ACC112 (cell line): Measurements from ENCODE around the gene FCHSD2.
A peak's percentile ranks its signal among the peaks of the same experiment; 100 is the strongest.

Experiments
- H2AFZ ChIP-seq: fragments of 200-600 bp; sonication (generic); one replicate; pipeline ENCODE4 v1.6.0; 2017; ENCODE audit warnings: antibody characterized with exemption, low read length; ENCODE audit not compliant: unreplicated experiment
- H3K27ac ChIP-seq: fragments of 200-600 bp; sonication (generic); 2 replicates; pipeline ENCODE4 v1.5.1; 2014; ENCODE audit warnings: low read depth, mild to moderate bottlenecking, antibody characterized with exemption, low read length, moderate library complexity
- H3K27me3 ChIP-seq: fragments of 200-600 bp; sonication (generic); 2 replicates; pipeline ENCODE4 v1.6.1; 2014; ENCODE audit warnings: mild to moderate bottlenecking, antibody characterized with exemption, low read length, moderate library complexity, mixed read lengths; ENCODE audit not compliant: insufficient read depth
- H3K36me3 ChIP-seq: fragments of 200-600 bp; sonication (generic); 2 replicates; pipeline ENCODE4 v1.6.1; 2016; ENCODE audit warnings: mild to moderate bottlenecking, antibody characterized with exemption, low read length, moderate library complexity, mixed read lengths; ENCODE audit not compliant: insufficient read depth
- H3K4me1 ChIP-seq: fragments of 200-600 bp; sonication (generic); one replicate; pipeline ENCODE4 v1.6.1; 2016; ENCODE audit warnings: low read length, mixed read lengths; ENCODE audit not compliant: insufficient read depth, unreplicated experiment, control insufficient read depth
- H3K4me3 ChIP-seq: fragments of 200-600 bp; sonication (generic); 2 replicates; pipeline ENCODE4 v1.5.1; 2014; ENCODE audit warnings: mild to moderate bottlenecking, low read depth, low read length
- H3K79me2 ChIP-seq: fragments of 200-600 bp; sonication (generic); one replicate; pipeline ENCODE4 v1.6.0; 2016; ENCODE audit warnings: low read length; ENCODE audit not compliant: control insufficient read depth, unreplicated experiment, insufficient read depth

FCHSD2 gene

DNA sequence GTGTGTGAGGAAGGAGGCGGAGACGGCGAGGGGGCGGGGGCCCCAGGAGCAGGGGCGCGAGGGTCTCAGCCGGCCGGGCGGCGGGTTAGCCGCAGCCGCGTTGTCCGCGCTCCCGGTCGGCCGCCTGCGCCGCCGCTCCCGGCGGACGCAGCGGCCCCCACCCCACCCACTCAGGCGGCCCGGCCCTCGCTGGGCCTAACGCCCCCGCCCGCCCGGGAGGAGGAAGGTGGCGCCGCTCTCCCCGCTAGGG is at the start of gene FCHSD2:
Gene FCHSD2 (minus strand): TSS at position 191 of the 250 bp plus-strand sequence. CDS start 441 bp downstream, outside the sequence.
- H2AFZ ChIP-seq: peak within 1 kb of the TSS; percentile 81
- peak within 1 kb of the TSS; percentile 66 for H3K27ac ChIP-seq
- H3K4me3 ChIP-seq: peak within 1 kb of the TSS; percentile 84
- no peaks in the 10 kb centered on the region for H3K27me3 ChIP-seq
- H3K36me3 ChIP-seq: no peaks in the 10 kb centered on the region
- peaks cover 12% of the 10 kb centered on the region for H3K4me1 ChIP-seq
- peaks cover 27% of the 10 kb centered on the region for H3K79me2 ChIP-seq

DNA sequence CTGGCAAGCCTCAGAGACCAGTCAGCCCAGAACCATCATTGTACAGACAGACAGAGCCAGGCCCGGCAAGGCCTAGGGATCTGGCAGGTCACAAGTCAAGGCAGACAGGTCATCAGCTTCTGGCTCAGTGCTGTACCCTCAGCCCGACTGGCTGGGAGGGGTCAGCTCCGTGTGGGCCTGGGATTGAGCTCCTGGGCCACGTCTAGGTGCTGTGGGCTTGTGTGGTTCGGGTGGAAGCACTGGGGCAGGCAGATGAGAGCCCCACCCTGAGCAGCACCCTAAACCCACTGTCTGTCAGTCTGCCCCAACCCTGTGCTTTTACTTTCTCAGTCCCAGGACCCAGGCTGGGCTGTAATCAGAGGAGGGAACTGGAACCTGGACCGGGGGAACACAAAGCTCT is 49.0 kb upstream of the FCHSD2 start:
- no peak overlapping the region for H2AFZ ChIP-seq

DNA sequence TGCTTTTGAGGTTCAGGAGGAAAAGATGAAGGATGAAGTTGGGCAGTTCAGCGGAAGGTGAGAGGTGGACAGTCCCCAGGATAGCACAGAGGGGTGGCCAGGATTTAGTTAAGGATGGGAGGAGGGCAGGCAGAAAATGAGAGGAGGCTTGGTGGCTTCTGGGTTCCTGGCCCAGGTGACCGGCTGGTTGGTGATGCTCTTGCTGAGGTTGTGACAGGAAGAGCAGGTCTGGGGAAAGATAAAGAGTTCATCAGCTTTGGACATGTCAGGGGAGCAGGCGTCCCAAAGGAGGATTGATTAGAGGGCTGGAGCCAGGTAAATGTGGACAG is 48.4 kb upstream of the FCHSD2 start:
- H3K79me2 ChIP-seq: no peaks in the 10 kb centered on the region
- H3K4me1 ChIP-seq: peaks cover 41% of the 10 kb centered on the region
- no peak overlapping the region for H3K27ac ChIP-seq
- no peak overlapping the region for H3K4me3 ChIP-seq
- no peaks in the 10 kb centered on the region for H3K27me3 ChIP-seq
- no peak overlapping the region for H2AFZ ChIP-seq
- no peaks in the 10 kb centered on the region for H3K36me3 ChIP-seq

More for the DNA sequence above, 49.0 kb upstream of the FCHSD2 start:
- Histone ChIP-seq H3K27me3 (no peaks in the 10 kb centered on the region), H3K4me1 (peaks cover 38% of the 10 kb centered on the region), H3K4me3 (no peak overlapping the region), H3K27ac (no peak overlapping the region), H3K36me3 (no peaks in the 10 kb centered on the region), H3K79me2 (no peaks in the 10 kb centered on the region)

DNA sequence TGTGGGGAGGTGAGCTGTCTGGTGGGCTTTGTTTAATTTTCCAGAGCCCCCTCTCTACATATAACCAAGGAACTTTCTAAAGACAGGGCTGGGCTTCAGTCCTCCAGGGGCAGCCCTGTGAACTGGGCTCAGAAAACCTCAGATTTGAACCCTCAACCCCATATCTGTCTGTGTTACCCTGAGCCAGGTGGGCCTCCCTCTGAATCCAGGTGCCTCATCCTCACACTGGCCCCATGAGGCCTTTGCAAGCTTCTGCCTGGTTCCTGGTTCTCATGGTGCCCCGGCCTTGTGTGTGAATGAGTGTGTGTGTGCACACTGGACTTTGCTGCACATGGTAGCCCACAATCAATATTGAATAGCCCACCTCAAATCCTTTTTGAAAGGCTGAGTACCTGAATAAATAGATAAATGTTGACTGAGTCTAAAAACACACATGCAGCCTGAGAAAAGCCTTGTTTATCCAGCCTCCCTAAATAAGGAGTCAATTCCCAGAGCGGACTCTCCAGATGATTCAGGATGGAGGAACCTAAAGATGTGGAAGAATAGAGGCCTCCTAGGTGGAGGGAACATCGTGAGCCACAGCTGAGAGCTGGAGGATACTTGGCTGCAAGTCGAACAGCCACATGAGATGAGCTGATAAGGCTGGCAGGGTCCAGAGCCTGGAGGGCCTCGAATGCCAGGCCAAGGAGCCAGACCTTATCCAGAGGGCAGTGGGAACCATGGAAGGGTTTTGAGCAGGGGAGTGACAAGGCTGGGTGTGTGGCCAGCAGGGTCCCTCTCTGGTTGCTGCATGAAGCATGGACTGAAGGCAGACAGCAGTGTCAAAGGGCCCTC is 47.8 kb upstream of the FCHSD2 start:
- H3K79me2 ChIP-seq: no peaks in the 10 kb centered on the region
- no peak overlapping the region for H2AFZ ChIP-seq
- H3K27ac ChIP-seq: no peak overlapping the region
- no peak overlapping the region for H3K4me3 ChIP-seq
- peaks cover 41% of the 10 kb centered on the region for H3K4me1 ChIP-seq
- no peaks in the 10 kb centered on the region for H3K36me3 ChIP-seq
- H3K27me3 ChIP-seq: no peaks in the 10 kb centered on the region

DNA sequence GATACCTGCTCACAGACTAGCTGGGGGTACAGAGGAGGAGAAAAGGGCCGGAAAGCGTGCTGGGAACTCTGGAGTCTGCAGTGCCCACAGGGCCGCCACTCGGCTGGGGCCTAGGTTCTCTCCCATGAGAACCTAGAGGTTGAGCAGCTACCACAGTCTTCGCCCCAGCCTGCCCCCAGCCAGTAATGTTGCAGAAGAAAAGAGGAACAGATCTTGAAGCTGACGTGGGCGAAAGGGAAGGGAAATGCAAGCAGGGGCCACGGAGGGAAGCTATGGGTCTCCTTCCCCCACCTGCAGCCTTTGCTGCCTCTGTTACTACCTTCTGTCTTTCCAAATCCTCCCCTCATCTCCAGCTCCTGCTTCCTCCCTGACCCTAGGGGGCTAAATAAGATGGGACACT is 47.2 kb upstream of the FCHSD2 start:
- Histone ChIP-seq H3K79me2 (no peaks in the 10 kb centered on the region), H2AFZ (no peak overlapping the region), H3K36me3 (no peaks in the 10 kb centered on the region), H3K4me3 (no peak overlapping the region), H3K27me3 (no peaks in the 10 kb centered on the region), H3K27ac (no peak overlapping the region), H3K4me1 (peaks cover 46% of the 10 kb centered on the region)

DNA sequence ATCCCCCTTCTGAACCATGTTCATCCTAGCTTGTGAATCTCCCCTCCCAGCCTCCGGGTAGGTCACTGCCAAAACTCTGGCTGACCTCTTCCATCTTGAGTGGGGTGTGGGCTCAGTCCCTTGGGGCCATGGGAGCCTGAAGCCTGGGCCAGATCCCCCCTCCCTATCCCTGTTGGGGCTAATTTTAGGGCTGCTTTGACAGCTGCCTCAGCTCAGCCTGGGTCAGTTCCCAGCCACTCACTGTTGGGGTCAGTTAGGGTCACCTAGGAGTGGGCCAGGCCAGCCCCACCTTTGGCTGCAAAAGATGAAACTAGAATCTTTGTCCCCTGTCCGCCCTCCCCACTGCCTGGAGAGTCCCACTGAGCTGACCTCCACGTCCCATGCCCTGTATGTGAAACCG is 46.2 kb upstream of the FCHSD2 start:
- Histone ChIP-seq H3K36me3 (no peaks in the 10 kb centered on the region), H3K79me2 (no peaks in the 10 kb centered on the region), H3K27me3 (no peaks in the 10 kb centered on the region), H3K27ac (no peak overlapping the region), H2AFZ (no peak overlapping the region), H3K4me1 (peaks cover 36% of the 10 kb centered on the region), H3K4me3 (no peak overlapping the region)

DNA sequence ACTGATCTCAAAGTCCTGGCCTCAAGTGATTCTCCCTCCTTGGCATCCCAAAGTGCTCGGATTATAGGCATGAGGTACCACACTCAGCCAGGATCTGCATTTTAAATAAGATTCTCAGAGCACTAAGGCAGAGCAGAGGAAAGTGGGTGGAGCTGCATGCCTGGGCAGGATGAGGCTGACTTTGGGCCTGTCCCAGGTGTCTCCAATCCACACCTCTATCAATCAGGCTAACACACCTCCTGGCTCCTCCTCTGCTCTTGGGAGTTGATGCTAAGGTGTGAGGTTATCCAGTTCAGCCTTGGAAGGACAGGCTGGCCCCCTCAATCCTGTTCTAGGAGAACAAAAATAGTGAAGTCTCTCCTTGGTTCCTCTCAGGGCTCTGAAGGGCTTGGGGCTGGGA is 45.7 kb upstream of the FCHSD2 start:
- H3K27ac ChIP-seq: no peak overlapping the region
- no peaks in the 10 kb centered on the region for H3K36me3 ChIP-seq
- H3K79me2 ChIP-seq: no peaks in the 10 kb centered on the region
- no peaks in the 10 kb centered on the region for H3K27me3 ChIP-seq
- no peak overlapping the region for H2AFZ ChIP-seq
- no peak overlapping the region for H3K4me3 ChIP-seq
- H3K4me1 ChIP-seq: peaks cover 36% of the 10 kb centered on the region

DNA sequence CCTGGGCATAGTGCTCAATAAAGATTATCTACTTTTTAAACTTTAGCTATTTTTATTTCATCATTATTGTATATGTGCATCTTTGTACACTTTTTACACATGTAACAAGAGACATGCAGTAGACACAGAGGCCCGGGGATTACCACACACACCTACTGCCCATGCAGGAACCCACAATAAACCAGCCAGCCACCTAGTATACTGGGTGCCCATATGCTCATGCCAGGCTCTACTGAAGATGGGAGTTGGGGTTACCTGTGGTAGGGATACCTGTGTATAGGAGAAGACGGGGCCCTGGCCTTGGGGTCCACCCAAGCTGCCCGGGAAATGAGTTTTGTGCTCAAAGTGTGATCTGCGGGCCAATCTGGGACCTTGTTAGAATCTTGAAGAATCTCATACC is 44.8 kb upstream of the FCHSD2 start:
- no peak overlapping the region for H2AFZ ChIP-seq
- H3K27ac ChIP-seq: peak overlapping the region; percentile 74; the same call in 1 of the 2 replicates
- H3K4me3 ChIP-seq: no peak overlapping the region
- no peaks in the 10 kb centered on the region for H3K79me2 ChIP-seq
- H3K27me3 ChIP-seq: no peaks in the 10 kb centered on the region
- H3K4me1 ChIP-seq: peaks cover 31% of the 10 kb centered on the region
- H3K36me3 ChIP-seq: no peaks in the 10 kb centered on the region

DNA sequence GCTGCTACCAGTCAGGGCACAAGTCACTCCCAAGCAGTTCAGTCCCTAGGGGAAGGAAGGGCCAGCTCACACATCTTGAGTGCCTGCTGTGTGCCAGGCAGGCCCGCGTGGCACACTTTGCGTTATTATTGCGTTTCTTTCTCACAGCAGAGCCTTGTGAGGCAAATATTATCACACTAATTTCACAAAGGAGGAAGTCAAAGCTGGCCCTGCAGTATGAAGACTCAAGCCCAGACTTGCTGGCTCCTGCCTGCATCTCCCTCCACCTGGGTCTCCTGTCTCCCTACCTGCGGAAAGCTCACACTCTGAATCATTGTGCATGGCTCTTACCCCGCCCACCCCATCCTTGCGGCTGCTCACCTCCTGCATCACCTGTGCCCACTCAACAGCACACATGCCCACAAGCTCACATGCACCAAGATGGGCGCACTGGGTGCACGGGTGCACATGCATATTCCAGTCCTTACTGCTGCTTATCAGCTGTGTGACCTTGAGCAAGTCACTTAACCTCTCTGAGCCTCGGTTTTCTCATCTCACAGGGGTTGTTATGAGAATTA is 44.3 kb upstream of the FCHSD2 start:
- Histone ChIP-seq H3K27ac (peak overlapping the region; percentile 74), H3K4me3 (peak overlapping the region; percentile 38), H3K36me3 (no peaks in the 10 kb centered on the region), H3K79me2 (no peaks in the 10 kb centered on the region), H3K4me1 (peaks cover 31% of the 10 kb centered on the region), H2AFZ (peak overlapping the region; percentile 10), H3K27me3 (no peaks in the 10 kb centered on the region)

DNA sequence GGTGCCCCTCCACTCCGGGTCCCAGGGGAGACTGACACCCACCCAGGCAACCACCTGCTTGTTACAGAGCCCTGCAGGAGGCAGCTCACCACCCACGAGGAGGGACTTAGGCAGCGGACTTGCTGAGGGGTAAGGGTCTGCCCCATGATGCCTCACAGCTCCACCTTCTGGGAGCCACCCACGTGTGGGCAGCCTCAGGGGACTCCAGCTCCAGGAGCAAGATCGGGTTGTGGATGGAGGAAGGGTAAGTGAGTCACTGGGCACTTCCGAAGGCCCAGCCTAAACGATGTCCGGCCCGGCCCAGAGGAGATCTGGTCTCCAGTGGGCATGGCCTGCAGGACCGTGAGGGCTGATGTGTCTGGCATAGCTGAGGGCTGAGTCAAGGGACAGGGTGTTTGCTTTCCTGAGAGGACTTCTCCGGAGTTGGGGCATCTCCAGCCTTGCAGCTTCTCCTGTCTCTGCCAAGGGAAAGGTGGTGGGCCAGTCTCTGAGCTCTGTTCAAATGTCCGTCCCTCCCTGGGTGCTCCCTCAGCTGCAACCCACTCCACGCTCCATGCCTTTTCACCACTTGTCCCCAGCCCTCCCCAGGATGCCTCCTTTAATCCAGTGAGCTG is 43.7 kb upstream of the FCHSD2 start:
- peaks cover 31% of the 10 kb centered on the region for H3K4me1 ChIP-seq
- H3K36me3 ChIP-seq: no peaks in the 10 kb centered on the region
- no peaks in the 10 kb centered on the region for H3K79me2 ChIP-seq
- peak overlapping the region; percentile 74 for H3K27ac ChIP-seq
- no peaks in the 10 kb centered on the region for H3K27me3 ChIP-seq
- H2AFZ ChIP-seq: peak overlapping the region; percentile 40
- H3K4me3 ChIP-seq: peak overlapping the region; percentile 38
